Measurements from ENCODE around the gene APEH. TPM values are rescaled to one million over a fixed set of nuclear protein-coding genes. Genes with fewer than 3 reads are reported as not detected.

Gene APEH
- polyA plus RNA-seq, 1 donor from 2014 or later: 98.4 TPM

DNA sequence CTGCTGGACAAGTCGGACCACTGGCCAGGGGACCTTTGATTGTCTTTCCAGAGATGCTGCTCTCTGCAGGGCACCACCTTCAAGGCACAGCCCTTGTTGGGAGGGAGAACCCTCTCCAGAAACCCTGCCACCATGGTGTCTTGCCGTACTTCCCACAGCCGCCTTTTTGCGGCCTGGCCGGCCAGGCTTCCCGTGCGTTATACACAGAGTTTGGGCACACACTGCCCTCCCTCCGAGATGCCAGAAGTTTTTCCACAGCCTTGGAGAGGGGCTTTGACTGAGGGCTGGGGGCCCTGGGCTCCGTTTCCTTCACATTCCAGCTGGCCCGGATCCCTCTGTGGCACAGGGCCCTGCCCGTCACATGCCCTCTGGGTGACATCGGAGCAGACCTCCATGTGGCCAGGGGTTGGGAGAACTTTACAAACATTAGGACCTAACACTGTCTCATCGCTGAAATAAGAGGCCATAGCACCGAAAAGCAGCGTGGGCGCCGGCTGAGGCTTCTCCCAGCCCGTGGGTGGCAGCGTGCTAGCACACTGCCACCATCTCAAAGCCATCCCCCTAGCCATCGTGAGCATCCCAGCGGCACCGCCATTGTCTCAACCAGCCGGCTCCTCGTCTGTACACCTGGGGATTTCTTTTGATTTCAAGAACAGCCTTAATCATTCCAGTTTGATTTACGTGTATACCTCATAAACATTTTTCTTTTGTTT lies 6.3 kb upstream of the APEH start:
- H3K4me3 ChIP-seq (ENCODE audit: low read length): no peak overlapping the region
- no peaks in the 10 kb centered on the region for H3K36me3 ChIP-seq (ENCODE audit: insufficient read depth, low read length)
- no peaks in the 10 kb centered on the region for H3K79me2 ChIP-seq (replicated peaks; ENCODE audit: insufficient read depth, low read length)
- no peaks in the 10 kb centered on the region for H4K20me1 ChIP-seq (ENCODE audit: insufficient read depth)
- no peak overlapping the region for H3K9ac ChIP-seq (ENCODE audit: low read length)
- no peaks in the 10 kb centered on the region for H3K27me3 ChIP-seq (ENCODE audit: insufficient read depth, low read depth, low read length)
- no peaks in the 10 kb centered on the region for H3F3A ChIP-seq (ENCODE audit: insufficient read depth, low read length, poor library complexity, severe bottlenecking)
- H3K4me2 ChIP-seq (ENCODE audit: low read length): no peak overlapping the region
- TF ChIP-seq RAD21 (conservative IDR thresholded peaks at IDR 0.05) (no peak), MXI1 (conservative IDR thresholded peaks at IDR 0.05; ENCODE audit: poor library complexity, severe bottlenecking) (no peak), TAF1 (IDR thresholded peaks at IDR 0.05; ENCODE audit: low read depth) (no peak), EP300 (conservative IDR thresholded peaks at IDR 0.05; ENCODE audit: poor library complexity, severe bottlenecking) (no peak), EZH2 (IDR thresholded peaks at IDR 0.05; ENCODE audit: borderline replicate concordance, insufficient read depth, low read length, poor library complexity, severe bottlenecking) (no peak)
- TF ChIP-seq, protein P1, sequence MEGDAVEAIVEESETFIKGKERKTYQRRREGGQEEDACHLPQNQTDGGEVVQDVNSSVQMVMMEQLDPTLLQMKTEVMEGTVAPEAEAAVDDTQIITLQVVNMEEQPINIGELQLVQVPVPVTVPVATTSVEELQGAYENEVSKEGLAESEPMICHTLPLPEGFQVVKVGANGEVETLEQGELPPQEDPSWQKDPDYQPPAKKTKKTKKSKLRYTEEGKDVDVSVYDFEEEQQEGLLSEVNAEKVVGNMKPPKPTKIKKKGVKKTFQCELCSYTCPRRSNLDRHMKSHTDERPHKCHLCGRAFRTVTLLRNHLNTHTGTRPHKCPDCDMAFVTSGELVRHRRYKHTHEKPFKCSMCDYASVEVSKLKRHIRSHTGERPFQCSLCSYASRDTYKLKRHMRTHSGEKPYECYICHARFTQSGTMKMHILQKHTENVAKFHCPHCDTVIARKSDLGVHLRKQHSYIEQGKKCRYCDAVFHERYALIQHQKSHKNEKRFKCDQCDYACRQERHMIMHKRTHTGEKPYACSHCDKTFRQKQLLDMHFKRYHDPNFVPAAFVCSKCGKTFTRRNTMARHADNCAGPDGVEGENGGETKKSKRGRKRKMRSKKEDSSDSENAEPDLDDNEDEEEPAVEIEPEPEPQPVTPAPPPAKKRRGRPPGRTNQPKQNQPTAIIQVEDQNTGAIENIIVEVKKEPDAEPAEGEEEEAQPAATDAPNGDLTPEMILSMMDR (IDR thresholded peaks at IDR 0.05; ENCODE audit: poor library complexity, severe bottlenecking): no peak
- H3K27ac ChIP-seq (ENCODE audit: low read length): no peak overlapping the region
- no peak overlapping the region for H2AFZ ChIP-seq (ENCODE audit: low read depth, low read length)
- H3K9me3 ChIP-seq (ENCODE audit: low read length): no peaks in the 10 kb centered on the region
- no peaks in the 10 kb centered on the region for H3K9me2 ChIP-seq (ENCODE audit: insufficient read depth, low read length)

DNA sequence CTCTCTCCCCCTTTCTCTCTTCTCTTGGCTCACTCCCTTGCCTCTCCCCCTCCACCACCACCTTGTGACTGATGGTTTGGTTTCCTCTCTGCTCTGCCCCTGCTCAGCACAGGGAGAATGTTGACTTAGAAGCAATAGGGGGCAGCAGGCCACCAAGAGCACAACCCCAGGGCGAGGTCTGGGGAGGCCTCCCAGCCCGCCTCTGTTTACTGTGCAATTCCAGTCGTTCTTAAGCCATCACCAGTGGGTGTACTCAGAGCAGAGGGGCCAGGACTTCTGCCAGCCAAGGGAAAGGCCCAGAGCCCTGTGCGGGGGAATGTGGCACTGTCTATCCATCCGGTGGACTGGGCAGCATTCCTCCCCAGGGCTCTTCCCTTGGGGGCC lies 5.7 kb upstream of the APEH start:
- no peak overlapping the region for H3K9ac ChIP-seq (ENCODE audit: low read length)

DNA sequence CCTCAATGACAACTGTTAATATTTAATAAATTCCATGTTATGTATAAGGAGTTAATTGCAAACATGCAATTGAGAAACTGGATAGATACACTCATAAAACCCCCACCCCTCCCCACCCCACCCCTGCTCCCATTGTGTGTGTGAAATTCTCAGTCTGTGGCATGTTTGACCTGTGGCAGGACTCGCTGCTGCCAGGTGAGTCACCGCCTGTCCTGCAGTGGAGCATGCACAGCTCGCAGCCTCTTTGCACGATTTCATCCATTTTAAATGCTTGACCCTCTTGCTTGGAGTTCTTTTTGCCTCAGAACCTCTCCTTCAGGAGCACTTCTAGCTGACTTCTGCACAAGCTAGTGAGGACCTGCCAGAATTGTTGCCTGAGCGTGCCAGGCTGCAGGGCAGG lies 5.3 kb upstream of the APEH start:
- TF ChIP-seq, protein P2, sequence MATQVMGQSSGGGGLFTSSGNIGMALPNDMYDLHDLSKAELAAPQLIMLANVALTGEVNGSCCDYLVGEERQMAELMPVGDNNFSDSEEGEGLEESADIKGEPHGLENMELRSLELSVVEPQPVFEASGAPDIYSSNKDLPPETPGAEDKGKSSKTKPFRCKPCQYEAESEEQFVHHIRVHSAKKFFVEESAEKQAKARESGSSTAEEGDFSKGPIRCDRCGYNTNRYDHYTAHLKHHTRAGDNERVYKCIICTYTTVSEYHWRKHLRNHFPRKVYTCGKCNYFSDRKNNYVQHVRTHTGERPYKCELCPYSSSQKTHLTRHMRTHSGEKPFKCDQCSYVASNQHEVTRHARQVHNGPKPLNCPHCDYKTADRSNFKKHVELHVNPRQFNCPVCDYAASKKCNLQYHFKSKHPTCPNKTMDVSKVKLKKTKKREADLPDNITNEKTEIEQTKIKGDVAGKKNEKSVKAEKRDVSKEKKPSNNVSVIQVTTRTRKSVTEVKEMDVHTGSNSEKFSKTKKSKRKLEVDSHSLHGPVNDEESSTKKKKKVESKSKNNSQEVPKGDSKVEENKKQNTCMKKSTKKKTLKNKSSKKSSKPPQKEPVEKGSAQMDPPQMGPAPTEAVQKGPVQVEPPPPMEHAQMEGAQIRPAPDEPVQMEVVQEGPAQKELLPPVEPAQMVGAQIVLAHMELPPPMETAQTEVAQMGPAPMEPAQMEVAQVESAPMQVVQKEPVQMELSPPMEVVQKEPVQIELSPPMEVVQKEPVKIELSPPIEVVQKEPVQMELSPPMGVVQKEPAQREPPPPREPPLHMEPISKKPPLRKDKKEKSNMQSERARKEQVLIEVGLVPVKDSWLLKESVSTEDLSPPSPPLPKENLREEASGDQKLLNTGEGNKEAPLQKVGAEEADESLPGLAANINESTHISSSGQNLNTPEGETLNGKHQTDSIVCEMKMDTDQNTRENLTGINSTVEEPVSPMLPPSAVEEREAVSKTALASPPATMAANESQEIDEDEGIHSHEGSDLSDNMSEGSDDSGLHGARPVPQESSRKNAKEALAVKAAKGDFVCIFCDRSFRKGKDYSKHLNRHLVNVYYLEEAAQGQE (IDR thresholded peaks at IDR 0.05; ENCODE audit: borderline replicate concordance): no peak
- TF ChIP-seq MXI1 (conservative IDR thresholded peaks at IDR 0.05; ENCODE audit: poor library complexity, severe bottlenecking): no peak
- no peak for TF ChIP-seq EP300 (conservative IDR thresholded peaks at IDR 0.05; ENCODE audit: poor library complexity, severe bottlenecking)
- TF ChIP-seq RAD21 (conservative IDR thresholded peaks at IDR 0.05): no peak
- no peak for TF ChIP-seq POLR2AphosphoS5 (IDR thresholded peaks at IDR 0.05)
- no peak for TF ChIP-seq TAF1 (IDR thresholded peaks at IDR 0.05; ENCODE audit: low read depth)
- H3K4me2 ChIP-seq (ENCODE audit: low read length): no peak overlapping the region
- H3K79me2 ChIP-seq (replicated peaks; ENCODE audit: insufficient read depth, low read length): no peaks in the 10 kb centered on the region
- no peak overlapping the region for H3K9ac ChIP-seq (ENCODE audit: low read length)
- H4K20me1 ChIP-seq (ENCODE audit: insufficient read depth): no peaks in the 10 kb centered on the region
- no peak overlapping the region for H2AFZ ChIP-seq (ENCODE audit: low read depth, low read length)
- no peaks in the 10 kb centered on the region for H3F3A ChIP-seq (ENCODE audit: insufficient read depth, low read length, poor library complexity, severe bottlenecking)
- no peak overlapping the region for H3K4me3 ChIP-seq (ENCODE audit: low read length)
- no peaks in the 10 kb centered on the region for H3K36me3 ChIP-seq (ENCODE audit: insufficient read depth, low read length)
- H3K9me3 ChIP-seq (ENCODE audit: low read length): no peaks in the 10 kb centered on the region
- H3K9me2 ChIP-seq (ENCODE audit: insufficient read depth, low read length): no peaks in the 10 kb centered on the region
- H3K27ac ChIP-seq (ENCODE audit: low read length): no peak overlapping the region
- H3K27me3 ChIP-seq (ENCODE audit: insufficient read depth, low read depth, low read length): no peaks in the 10 kb centered on the region

More for the DNA sequence above, 5.7 kb upstream of the APEH start:
- H3K4me2 ChIP-seq (ENCODE audit: low read length): no peak overlapping the region
- no peak overlapping the region for H2AFZ ChIP-seq (ENCODE audit: low read depth, low read length)
- no peak overlapping the region for H3K4me3 ChIP-seq (ENCODE audit: low read length)
- TF ChIP-seq POLR2AphosphoS5 (IDR thresholded peaks at IDR 0.05) (peak; percentile 15), MXI1 (conservative IDR thresholded peaks at IDR 0.05; ENCODE audit: poor library complexity, severe bottlenecking) (no peak)
- no peaks in the 10 kb centered on the region for H3K9me2 ChIP-seq (ENCODE audit: insufficient read depth, low read length)
- no peaks in the 10 kb centered on the region for H3K9me3 ChIP-seq (ENCODE audit: low read length)
- H4K20me1 ChIP-seq (ENCODE audit: insufficient read depth): no peaks in the 10 kb centered on the region
- H3K27ac ChIP-seq (ENCODE audit: low read length): no peak overlapping the region
- no peaks in the 10 kb centered on the region for H3K27me3 ChIP-seq (ENCODE audit: insufficient read depth, low read depth, low read length)
- H3F3A ChIP-seq (ENCODE audit: insufficient read depth, low read length, poor library complexity, severe bottlenecking): no peaks in the 10 kb centered on the region
- no peaks in the 10 kb centered on the region for H3K79me2 ChIP-seq (replicated peaks; ENCODE audit: insufficient read depth, low read length)
- H3K36me3 ChIP-seq (ENCODE audit: insufficient read depth, low read length): no peaks in the 10 kb centered on the region

Measured in neural cell (in vitro differentiated cells).